Mucosa of rectum (tissue), 2 donors: ENCODE results near the gene CAVIN3.

Experiments used
- H3K27ac ChIP-seq, 2 donors: one replicate each; pipeline ENCODE4 v1.7.0; 2013; ENCODE audit warnings: inconsistent platforms in 2 of 2, low read depth in 2 of 2, low read length in 2 of 2
- H3K27me3 ChIP-seq, 2 donors: one replicate each; pipeline ENCODE4 v1.7.0; 2013; ENCODE audit warnings: low read length in 2 of 2; ENCODE audit not compliant: control insufficient read depth in 2 of 2, insufficient read depth in 2 of 2
- H3K36me3 ChIP-seq, 2 donors: one replicate each; pipeline ENCODE4 v1.7.0; 2013; ENCODE audit warnings: low read length in 2 of 2; ENCODE audit not compliant: control insufficient read depth in 2 of 2, insufficient read depth in 2 of 2
- H3K4me1 ChIP-seq, 2 donors: one replicate each; pipeline ENCODE4 v1.7.0; 2013; ENCODE audit warnings: low read length in 2 of 2, mild to moderate bottlenecking in 1 of 2; ENCODE audit not compliant: control insufficient read depth in 2 of 2, insufficient read depth in 2 of 2
- H3K4me3 ChIP-seq, 2 donors: one replicate each; pipeline ENCODE4 v1.7.0; 2013; ENCODE audit warnings: low read length in 2 of 2
- H3K9ac ChIP-seq, 2 donors: one replicate each; pipeline ENCODE4 v1.7.0; 2013; ENCODE audit warnings: low read length in 2 of 2, low read depth in 1 of 2, mild to moderate bottlenecking in 1 of 2
- H3K9me3 ChIP-seq, 2 donors: one replicate each; pipeline ENCODE4 v1.7.0; 2013; ENCODE audit warnings: low read length in 2 of 2; ENCODE audit not compliant: control insufficient read depth in 2 of 2
- donor health status: healthy.
- donor health status: Normal muscosa, but diverticular disease.

The CAVIN3 gene

DNA sequence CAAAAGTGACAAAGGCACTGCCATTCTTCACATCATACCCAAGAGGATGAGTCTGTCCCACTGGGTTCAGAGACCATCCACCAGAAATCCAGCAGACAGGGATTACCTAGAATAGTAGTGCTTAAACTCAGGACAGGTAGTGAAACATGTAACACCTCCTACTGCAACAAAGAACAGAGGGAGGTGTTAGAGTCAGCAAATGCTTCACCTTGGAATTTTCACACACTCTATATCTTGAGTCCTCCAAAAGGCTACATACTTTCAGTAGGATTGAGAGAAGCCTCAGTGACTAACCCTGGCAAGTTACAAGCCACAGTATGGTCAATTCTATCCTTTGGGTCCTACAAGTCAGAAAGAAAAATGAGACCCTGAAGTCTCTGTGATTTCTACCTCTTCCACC, 6.0 kb upstream of the CAVIN3 start:
- Histone ChIP-seq H3K9ac (no peak overlapping the region), H3K4me3 (no peak overlapping the region), H3K9me3 (no peaks in the 10 kb centered on the region), H3K27ac (no peak overlapping the region), H3K27me3 (no peaks in the 10 kb centered on the region), H3K36me3 (no peaks in the 10 kb centered on the region), H3K4me1 (peaks cover 0 to 1% of the 10 kb centered on the region in 2 donors)

DNA sequence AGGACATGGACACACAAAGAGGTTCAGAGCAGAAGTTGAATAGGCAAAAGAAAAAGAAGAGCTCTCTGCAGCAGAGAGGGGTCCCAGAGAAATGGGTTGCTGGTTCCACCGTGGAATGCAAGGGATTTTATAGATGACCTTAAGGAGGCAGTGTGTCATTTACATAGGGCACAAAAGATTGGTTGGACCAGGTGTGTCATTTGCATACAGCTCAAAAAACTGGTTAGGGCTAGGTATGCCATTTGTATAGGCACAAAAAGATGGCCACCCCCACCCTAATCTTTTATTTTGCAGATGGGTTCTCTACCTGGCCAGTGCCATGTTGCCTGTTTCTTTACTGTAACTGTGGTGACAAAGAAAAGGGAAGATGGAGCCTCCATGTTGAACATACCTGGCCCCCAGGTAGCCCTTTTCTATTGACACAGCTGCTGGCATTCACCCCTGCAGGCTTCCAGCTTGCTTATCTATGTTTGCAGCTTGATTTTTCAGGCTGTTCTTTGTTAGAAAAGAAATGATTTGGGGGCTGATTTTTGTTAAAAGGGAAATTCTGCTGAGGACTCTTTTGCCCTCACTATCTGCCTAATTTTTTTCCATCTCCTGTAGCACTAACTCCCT, 3.1 kb upstream of the CAVIN3 start:
- H3K27me3 ChIP-seq, result no peaks in the 10 kb centered on the region
- H3K4me1 ChIP-seq, result peaks cover 10 to 12% of the 10 kb centered on the region in 2 donors
- no peaks in the 10 kb centered on the region for H3K9me3 ChIP-seq
- H3K9ac ChIP-seq, result no peak overlapping the region
- H3K27ac ChIP-seq, result no peak overlapping the region
- no peak overlapping the region for H3K4me3 ChIP-seq
- H3K36me3 ChIP-seq, result no peaks in the 10 kb centered on the region

GRCh38 chr11:6321961-6322362, 1.7 kb upstream of the CAVIN3 start:
- no peak overlapping the region for H3K9ac ChIP-seq
- peak overlapping the region; percentile 89 to 93 for H3K27ac ChIP-seq
- no peak overlapping the region for H3K4me3 ChIP-seq
- H3K9me3 ChIP-seq, result no peaks in the 10 kb centered on the region
- no peaks in the 10 kb centered on the region for H3K27me3 ChIP-seq
- peaks cover 10 to 15% of the 10 kb centered on the region in 2 donors for H3K4me1 ChIP-seq
- no peaks in the 10 kb centered on the region for H3K36me3 ChIP-seq

- no peaks in the 10 kb centered on the region for H3K27me3 ChIP-seq
- H3K4me1 ChIP-seq, result peaks cover 10 to 15% of the 10 kb centered on the region in 2 donors
- no peaks in the 10 kb centered on the region for H3K36me3 ChIP-seq
- peak overlapping the region; percentile 89 to 93 for H3K27ac ChIP-seq
- no peaks in the 10 kb centered on the region for H3K9me3 ChIP-seq
- H3K9ac ChIP-seq, result peak overlapping the region in 1 of 2 donors; percentile 2
- peak overlapping the region in 1 of 2 donors; percentile 26 for H3K4me3 ChIP-seq
These were observed 1.1 kb upstream of the CAVIN3 start for GRCh38 chr11:6321356-6321755.

GRCh38 chr11:6319704-6320410, 444 bp downstream of the CAVIN3 start:
- Histone ChIP-seq H3K27me3 (no peaks in the 10 kb centered on the region), H3K4me3 (peak overlapping the region; percentile 72), H3K9ac (peak overlapping the region; percentile 65), H3K36me3 (no peaks in the 10 kb centered on the region), H3K9me3 (no peaks in the 10 kb centered on the region), H3K4me1 (peaks cover 10 to 15% of the 10 kb centered on the region in 2 donors), H3K27ac (peak overlapping the region; percentile 89 to 93)

DNA sequence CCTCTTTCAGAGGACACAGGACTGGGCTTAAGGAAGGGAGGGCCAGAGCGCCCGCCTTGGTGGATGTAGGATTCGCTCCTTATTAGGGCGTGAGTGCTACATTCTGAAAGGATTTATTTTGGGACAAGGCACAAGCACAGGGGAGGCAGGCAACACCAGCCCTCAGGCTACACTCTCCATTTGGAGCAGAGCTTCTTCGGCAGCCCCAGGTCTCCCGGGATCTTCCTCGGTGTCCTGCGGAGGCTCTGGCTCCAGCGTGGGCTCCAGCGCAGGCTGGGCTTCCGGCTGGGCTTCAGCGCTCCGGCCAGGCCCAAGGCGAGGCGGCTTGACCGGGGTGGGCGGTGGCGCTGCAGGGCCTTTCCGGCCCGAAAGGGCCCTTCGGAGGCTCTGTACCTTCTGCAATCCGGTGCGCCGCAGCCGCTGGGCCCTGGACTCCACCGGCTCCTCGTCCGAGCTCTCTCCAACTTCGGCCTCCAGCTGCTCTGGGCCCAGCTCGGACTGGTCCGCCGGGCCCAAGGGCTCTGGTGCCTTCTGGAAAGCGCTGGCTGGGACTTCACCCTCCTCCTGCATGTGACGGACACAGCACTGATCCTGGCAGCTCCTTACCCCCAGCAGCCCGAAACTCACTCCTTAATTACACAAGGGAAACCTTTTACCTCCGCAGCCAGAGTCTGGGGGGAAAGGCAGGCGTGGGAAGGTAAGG, 1.1 kb downstream of the CAVIN3 start:
- Histone ChIP-seq H3K27ac (peak overlapping the region; percentile 89 to 93), H3K9ac (peak overlapping the region; percentile 65), H3K4me3 (peak overlapping the region; percentile 72), H3K4me1 (peaks cover 10 to 15% of the 10 kb centered on the region in 2 donors), H3K9me3 (no peaks in the 10 kb centered on the region), H3K27me3 (no peaks in the 10 kb centered on the region), H3K36me3 (no peaks in the 10 kb centered on the region)

- no peaks in the 10 kb centered on the region for H3K36me3 ChIP-seq
- peak overlapping the region; percentile 89 to 93 for H3K27ac ChIP-seq
- H3K4me1 ChIP-seq, result peaks cover 10 to 15% of the 10 kb centered on the region in 2 donors
- H3K9ac ChIP-seq, result peak overlapping the region in 1 of 2 donors; percentile 65
- H3K9me3 ChIP-seq, result no peaks in the 10 kb centered on the region
- no peaks in the 10 kb centered on the region for H3K27me3 ChIP-seq
- no peak overlapping the region for H3K4me3 ChIP-seq
These were observed 2.1 kb downstream of the CAVIN3 start for GRCh38 chr11:6318204-6318603.

GRCh38 chr11:6315811-6316425, 4.4 kb downstream of the CAVIN3 start:
- no peak overlapping the region for H3K27ac ChIP-seq
- no peak overlapping the region for H3K9ac ChIP-seq
- peak overlapping the region in 1 of 2 donors; percentile 34 for H3K4me3 ChIP-seq

GRCh38 chr11:6312106-6312505, 8.2 kb downstream of the CAVIN3 start:
- no peaks in the 10 kb centered on the region for H3K4me1 ChIP-seq
- no peak overlapping the region for H3K27ac ChIP-seq
- H3K9ac ChIP-seq, result no peak overlapping the region
- no peaks in the 10 kb centered on the region for H3K9me3 ChIP-seq
- no peak overlapping the region for H3K4me3 ChIP-seq
- no peaks in the 10 kb centered on the region for H3K36me3 ChIP-seq
- H3K27me3 ChIP-seq, result no peaks in the 10 kb centered on the region

More at GRCh38 chr11:6315811-6316425, 4.4 kb downstream of the CAVIN3 start:
- Histone ChIP-seq H3K9me3 (no peaks in the 10 kb centered on the region), H3K27me3 (no peaks in the 10 kb centered on the region), H3K36me3 (no peaks in the 10 kb centered on the region), H3K4me1 (peaks cover 7 to 12% of the 10 kb centered on the region in 2 donors)

DNA sequence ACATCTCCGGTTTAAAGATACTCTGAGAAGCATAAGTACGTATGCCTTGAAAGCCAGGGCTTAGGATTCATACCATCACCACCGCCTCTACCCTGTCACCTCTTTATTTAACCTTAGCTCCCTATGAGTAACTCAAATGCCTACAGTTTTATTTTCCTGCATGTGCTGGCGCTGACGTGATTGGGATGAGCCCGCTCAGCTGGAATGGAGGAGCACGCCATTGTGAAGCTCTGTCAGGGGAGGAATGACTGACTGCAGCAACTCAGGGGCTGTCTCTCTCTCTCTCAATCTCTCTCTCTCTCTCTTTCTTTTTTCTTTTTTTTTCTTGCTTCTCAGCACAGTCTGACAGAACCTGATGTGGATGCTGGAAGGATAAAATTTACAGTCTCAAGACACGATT, 12.4 kb downstream of the CAVIN3 start:
- no peaks in the 10 kb centered on the region for H3K4me1 ChIP-seq
- H3K9ac ChIP-seq, result no peak overlapping the region
- no peak overlapping the region for H3K27ac ChIP-seq
- H3K4me3 ChIP-seq, result no peak overlapping the region
- H3K36me3 ChIP-seq, result no peaks in the 10 kb centered on the region
- no peaks in the 10 kb centered on the region for H3K9me3 ChIP-seq
- H3K27me3 ChIP-seq, result no peaks in the 10 kb centered on the region
